ENCODE results near the gene UBE2G2.

UBE2G2 gene

DNA sequence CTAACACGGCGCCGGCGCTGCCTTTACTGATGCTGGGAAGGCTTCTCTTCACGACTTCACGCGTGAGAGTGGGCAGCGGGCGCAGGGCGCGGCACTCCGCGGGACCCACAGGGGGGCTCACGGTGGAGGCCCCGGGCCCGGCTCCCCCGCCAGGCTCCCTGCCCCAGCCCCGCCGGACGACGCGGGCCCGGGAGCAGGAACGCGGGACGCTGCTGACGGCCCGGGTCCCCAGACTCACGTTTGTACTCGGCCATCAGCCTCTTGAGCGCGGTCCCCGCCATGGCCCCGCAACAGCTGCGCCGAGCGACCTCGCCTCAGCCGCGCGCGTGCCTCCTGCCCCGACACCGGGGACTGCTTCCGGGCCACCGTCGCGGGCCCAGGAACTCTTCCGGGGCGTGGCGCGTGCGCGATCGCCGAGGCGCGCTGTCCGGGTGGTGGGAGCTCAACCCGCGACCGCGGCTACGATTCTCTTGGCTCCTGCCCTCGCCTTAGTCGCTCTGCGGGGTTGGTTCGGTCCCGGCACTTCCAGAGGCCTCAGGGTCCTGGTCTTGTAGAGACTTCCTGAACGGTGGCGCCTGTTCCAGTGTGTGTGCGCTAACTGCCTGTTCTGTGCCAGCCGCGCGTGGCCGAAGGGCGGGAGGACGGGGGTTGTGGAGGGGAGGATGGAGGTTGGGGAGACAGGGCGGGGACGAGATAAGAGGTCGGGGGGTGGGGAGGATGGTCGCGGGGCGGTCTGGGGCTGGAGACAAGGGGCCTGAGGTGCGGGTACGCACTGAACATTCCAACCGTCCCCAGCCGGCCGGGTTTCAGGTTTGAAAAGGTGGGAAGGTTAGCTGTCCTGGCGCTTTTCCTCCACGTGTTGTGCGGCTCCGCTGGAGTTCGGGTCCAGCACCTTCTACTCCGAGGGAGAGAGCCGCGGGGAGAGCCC is at the start of gene UBE2G2:
Gene UBE2G2, minus strand, starts transcription at position 353 of the 928 bp plus-strand sequence. Its CDS starts 72 bp downstream, at position 281.
- peak; percentile 71 to 81 (median 80) for DNase-seq (ENCODE audit: low read depth in 4 of 4, low spot score in 1 of 4)

GRCh38 chr21:44850905-44851657 is 49.5 kb upstream of the UBE2G2 start:
- DNase-seq (ENCODE audit: low read depth in 4 of 4, low spot score in 1 of 4), result no peak

DNA sequence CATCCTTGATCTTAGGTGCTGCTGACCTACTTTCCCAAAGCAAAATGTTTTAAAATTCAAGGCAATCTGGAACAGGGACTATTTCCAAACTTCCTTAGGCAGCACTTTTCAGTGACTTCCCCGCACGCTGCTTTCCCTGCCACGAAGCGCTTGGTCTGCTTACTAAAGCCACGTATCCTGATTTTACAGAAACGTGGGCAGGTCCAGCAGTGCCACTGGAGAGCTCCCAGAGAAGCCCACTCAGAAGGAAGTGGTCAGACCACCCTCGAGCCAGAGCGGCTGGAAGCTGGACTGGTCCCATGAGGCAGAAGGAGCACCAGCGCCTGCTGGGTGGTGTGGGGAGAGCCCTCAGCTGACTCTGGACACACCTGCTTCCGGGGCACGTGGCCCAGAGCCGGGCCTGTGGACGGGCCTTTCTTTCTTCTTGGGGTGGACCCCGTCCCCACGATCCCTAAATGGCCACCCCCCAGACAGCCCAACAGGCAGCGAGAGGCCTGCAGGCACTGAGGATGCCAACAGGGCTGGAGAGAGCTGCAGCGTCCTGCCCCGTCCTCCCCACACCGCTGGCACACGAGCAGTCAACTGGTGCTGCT is 48.7 kb upstream of the UBE2G2 start:
- no peak for DNase-seq (ENCODE audit: low read depth in 4 of 4, low spot score in 1 of 4)

GRCh38 chr21:44849616-44850130 is 48.1 kb upstream of the UBE2G2 start:
- no peak for DNase-seq (ENCODE audit: low read depth in 4 of 4, low spot score in 1 of 4)

GRCh38 chr21:44848821-44849521 is 47.4 kb upstream of the UBE2G2 start:
- DNase-seq (ENCODE audit: low read depth in 4 of 4, low spot score in 1 of 4), result no peak

DNA sequence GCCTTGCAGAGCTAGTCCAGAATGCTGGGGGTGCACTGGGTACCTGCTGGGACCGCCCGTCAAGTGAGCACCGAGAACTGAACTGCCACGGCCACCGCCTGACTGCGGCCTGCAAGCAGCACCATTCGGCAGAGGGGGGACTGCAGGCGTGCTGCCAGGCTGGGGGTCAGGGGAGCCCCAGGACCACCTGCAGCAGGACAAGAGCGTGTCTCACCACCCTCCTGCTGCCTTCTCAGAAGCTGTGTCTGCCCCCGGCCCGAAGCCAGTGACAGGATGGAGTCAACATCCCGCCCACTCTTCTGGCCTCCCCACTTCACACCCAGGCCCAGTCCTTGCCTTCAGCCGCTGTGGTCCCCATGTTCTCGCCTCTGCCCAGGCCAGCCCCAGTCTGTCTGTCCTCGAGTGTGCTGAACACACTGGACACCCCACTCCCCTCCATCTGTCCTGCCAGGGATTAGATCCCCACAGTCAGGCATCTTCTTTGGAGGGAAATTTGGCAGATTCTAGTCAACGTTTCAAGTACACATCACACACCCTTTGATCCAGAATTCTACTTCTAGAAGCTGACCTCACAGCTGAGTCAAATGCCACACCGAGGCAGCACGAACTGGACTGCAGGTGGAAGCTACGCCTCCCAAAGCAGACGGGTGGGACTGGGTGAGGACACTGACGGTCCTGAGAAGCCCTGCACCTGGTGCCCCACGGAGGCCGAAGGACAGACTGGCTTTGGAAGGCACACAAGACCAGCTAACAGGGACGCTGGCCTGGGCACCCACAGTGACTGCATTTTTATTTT is 45.8 kb upstream of the UBE2G2 start:
- no peak for DNase-seq (ENCODE audit: low read depth in 4 of 4, low spot score in 1 of 4)

- peak in 2 of 4 experiments; percentile 31 for DNase-seq (ENCODE audit: low read depth in 4 of 4, low spot score in 1 of 4)
Observed at GRCh38 chr21:44846485-44847260, 45.1 kb upstream of the UBE2G2 start.

DNA sequence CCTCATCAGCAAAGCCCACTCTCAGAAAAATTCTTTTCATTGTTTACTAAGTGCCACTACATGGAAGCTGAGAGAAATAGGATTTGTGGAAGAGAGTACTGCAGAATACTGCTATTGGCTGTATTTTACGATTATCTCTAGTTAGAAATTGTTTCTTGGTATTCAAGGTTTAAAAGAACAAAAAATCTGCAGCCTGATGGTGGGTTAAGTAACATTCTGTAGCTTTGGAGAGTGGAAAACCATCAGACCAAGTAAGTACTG is 44.5 kb upstream of the UBE2G2 start:
- DNase-seq (ENCODE audit: low read depth in 4 of 4, low spot score in 1 of 4), result no peak

DNA sequence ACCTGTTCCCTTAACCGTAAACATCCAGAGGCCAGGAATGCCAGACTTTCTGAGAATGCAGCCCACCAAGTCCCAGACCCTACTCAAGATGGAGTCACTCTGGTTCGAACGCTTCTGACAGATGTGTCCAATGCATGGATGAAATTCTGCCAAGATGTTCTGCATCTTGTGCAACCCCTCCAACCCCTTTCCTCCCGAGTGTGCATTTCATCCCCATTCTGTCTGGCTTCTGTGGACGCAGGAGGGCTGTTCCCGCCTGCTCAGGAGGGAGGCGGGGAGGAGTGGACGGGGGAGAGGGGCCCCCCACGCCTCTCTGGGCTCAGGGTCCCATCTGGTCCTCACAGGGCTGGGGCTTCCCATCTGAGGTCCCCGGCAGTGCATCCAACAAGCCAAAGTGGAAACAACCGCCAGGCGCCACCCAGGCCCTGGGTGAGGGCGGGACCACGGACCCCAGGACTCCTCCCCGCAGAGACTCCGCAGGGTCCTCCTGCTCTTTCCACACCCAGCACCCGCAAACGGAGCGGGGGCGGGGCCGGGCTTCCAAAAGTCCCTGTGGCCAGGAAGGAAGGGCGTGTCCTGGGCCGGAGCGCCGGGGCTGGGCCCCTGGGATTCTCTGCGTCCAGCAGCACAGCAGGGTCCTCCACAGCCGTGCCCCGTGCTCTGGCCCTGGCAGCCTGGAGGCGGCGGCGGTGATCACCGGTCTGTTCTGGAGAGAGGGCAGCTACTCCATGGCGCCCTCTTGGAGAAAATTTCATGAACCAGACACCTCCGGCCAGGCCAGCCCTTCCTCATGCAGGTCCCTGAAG is 44.0 kb upstream of the UBE2G2 start:
- DNase-seq (ENCODE audit: low read depth in 4 of 4, low spot score in 1 of 4), result peak in 2 of 4 experiments; percentile 53 to 68

DNA sequence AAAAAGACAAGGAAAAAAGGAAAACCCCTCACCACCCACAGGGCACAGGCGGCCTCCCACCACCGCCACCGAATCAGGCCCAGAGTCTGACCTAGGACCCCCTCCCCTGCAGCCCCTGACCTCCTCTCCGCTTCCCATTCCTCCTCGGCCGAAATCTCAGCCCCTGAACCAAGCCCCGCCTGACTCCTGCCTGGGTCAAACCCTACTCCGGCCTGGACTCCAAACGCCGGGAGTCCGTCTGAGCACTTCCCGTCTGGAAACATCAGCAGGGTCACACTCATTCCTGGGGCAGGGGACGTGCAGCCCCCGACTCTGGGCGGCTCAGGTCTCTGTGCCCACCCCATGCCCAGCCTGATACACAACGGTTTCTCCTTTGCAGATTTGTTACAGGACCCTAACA is 42.6 kb upstream of the UBE2G2 start:
- no peak for DNase-seq (ENCODE audit: low read depth in 4 of 4, low spot score in 1 of 4)

- no peak for DNase-seq (ENCODE audit: low read depth in 4 of 4, low spot score in 1 of 4)
Observed at GRCh38 chr21:44842721-44843445, 41.3 kb upstream of the UBE2G2 start.

- DNase-seq (ENCODE audit: low read depth in 4 of 4, low spot score in 1 of 4), result no peak
Observed at GRCh38 chr21:44842087-44842486, 40.5 kb upstream of the UBE2G2 start.

DNA sequence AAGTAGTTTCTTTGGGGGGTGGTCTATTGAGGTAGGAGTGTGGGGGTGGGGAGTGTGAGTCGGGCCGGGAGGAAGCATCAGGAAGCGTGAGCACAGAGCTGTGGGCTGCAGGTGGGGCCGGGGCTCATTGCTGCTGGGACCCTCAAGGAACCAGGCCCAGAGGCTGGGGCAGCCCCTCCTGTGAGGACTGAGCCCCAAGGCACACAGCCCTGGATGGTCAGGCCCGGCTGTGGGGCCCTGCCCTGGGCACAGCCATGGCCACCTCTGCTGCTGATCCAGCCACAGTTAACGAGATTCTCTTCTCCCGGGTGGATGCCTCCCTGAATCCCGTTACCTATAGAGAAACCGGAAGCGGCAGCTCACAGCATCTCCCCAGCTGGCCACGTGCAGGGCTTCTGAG is 39.2 kb upstream of the UBE2G2 start:
- DNase-seq (ENCODE audit: low read depth in 4 of 4, low spot score in 1 of 4), result no peak

DNA sequence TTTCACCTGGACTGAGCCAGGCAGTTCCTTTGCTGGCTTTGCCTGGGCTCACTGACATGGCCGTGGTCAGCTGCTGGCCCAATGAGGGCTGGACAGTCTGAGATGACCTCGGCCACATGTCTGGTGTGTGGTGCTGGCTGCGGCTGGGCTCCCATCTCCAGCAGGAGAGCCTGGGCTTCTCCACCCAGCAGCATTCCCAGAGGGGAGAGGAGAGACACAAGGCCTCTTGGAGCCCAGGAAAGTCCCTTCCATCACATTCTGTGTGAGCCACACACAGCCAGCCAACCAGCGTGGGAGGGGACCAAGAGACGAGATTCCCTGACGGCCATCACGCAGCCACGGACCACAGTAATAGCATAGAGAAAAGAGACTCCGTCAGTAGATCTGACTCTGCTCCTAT is 37.3 kb upstream of the UBE2G2 start:
- DNase-seq (ENCODE audit: low read depth in 4 of 4, low spot score in 1 of 4), result no peak

- no peak for DNase-seq (ENCODE audit: low read depth in 4 of 4, low spot score in 1 of 4)
Observed at GRCh38 chr21:44838039-44838895, 36.6 kb upstream of the UBE2G2 start.

GRCh38 chr21:44837537-44837936 is 35.9 kb upstream of the UBE2G2 start:
- DNase-seq (ENCODE audit: low read depth in 4 of 4, low spot score in 1 of 4), result no peak

Measured in stimulated activated CD4-positive, alpha-beta T cell treated with anti-CD3 and anti-CD28 coated beads, Interleukin-1b, Interleukin-23, amount 100 ng/mL, for 24 hours (primary cell).